ENCODE data around the gene GLI3.
"Not testable (repeated sequence)": the region's sequence is repeated elsewhere in the genome, so short reads cannot be mapped to it uniquely, and the experiment has no call there.

The GLI3 gene

DNA sequence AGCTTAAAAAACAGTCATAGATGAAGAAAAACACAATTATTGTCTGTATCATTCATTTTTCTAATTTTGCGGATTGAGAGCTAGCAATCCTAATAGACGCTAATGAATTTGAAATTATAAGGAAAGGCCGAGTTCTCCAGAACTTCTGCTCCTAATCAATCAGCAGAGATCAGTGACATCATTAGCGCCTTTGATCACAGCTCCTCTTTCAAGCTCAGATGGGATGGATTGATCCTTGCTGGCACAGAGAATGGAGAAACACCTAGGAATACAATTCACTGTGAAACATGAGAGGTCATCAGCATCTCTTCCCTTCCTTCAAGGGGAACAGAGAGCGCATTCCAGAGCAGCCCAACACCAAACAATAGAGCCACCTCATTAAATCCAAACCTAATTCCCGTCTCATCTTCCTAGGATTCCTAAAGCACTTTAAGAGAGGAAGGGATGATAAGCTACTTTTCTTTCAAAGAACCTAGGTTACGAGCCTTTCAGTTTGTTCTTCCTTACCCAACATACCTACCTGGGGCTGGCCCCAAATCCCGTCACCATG lies 24.4 kb downstream of the GLI3 start:
- no peak for DNase-seq (ENCODE audit: low read depth)

DNA sequence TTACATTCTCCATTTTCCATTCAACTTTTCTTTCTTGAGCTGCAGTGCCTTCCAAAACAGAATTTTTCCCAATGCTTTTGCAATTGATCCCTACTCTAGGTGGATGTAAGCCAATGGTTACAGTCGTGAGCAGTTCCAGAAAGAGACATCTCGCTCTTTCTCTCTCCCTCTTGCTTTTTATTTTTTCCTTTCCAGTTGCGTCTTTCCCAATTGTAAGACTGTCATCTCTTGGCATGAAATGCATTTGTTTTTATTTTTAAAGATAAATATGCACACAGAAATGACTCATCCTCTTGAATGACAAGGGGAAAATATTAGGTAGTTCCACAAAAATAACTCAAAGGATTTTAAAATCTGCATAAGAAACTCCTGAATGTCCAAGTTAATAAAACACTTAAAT lies 25.1 kb downstream of the GLI3 start:
- DNase-seq (ENCODE audit: low read depth): no peak

DNA sequence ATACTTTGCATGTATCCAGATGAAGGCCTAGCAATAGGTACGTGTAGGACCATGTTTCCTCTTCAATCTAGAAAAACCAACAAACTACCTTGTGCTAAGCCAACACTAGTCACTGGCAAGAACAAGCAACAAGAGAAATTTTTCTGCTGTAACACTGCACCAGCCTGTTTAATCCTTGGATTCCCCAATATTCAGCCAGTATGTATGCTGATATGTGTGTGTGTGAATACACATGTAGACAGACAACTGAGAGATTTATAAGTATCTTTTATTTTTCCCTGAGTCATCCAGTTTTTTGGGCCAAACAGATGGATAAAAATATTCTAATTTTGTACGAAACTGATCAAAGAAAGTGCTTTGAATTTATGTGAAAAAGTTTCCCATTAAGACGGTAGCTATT lies 26.2 kb downstream of the GLI3 start:
- no peak for DNase-seq (ENCODE audit: low read depth)

DNA sequence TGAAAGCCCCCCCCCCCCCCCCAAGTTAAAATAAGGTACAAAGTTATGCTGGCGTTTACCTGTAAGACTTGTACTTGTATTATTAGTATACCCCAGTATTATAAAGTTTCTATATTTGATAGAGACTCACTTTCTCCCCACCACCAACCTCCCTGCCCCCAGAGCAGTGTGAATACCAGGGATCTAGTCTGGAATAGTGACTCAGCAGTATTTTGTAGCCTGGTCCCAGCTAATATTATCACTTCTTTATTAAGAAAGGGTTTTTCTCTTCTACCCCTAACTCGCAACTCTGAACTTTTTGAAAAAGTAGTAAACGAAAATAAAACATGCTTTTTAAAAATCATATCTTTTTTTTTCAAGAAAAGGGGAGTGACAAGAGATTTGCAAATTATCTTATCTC lies 26.7 kb downstream of the GLI3 start:
- no peak for DNase-seq (ENCODE audit: low read depth)

DNA sequence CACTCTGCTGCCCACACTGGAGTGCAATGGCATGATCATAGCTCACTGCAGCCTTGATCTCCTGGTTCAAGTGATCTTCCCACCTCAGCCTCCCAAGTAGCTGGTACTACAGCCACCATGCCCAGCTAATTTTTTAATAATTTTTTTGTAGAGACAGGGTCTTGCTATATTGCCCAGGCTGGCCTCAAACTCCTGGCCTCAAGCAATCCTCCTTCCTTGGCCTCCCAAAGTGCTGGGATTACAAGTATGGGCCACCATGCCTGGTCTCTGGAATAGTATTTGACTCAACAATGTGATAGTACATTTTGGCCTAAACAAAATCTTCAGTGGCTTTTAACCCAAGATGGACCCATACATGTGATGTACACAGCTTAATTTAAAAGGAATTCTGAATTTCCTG lies 27.9 kb downstream of the GLI3 start:
- not testable (repeated sequence) for DNase-seq (ENCODE audit: low read depth)

DNA sequence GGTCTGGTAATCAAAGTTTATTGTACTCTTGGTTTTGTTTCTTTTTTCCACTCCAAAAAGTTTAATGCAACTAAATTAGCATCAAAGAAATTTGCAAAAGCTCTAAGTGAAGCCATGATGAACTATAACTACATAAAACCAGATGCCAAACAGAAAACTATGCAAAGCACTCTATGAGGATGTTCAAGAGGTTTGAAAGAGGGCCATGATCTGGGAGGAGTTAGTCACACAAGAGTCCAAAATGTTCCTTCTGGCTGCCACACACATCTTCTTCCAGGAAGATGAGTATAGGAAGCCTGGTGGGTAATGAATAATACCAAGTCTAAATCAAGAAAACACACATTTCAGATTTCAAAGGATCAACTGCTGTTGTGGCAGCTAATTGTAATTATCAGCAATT lies 28.4 kb downstream of the GLI3 start:
- DNase-seq (ENCODE audit: low read depth): no peak

DNA sequence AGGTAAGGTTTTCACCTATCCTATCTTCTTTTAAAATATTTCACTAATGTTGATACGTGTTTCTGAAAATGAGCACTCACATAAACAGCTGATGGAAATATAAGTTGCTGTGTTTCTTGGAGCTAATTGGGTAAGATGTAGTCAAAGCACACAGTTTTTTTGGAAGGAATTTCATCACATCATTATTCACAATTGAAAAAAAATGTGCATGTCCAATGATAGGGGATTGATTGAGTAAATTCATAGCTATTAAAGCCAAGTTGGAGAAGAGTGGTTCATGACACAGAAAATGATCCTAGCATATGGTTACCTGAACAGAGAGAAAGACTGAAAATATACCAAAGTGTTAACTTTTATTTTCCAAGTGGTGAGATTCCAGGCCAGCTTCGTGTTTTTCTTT lies 29.6 kb downstream of the GLI3 start:
- DNase-seq (ENCODE audit: low read depth): no peak

DNA sequence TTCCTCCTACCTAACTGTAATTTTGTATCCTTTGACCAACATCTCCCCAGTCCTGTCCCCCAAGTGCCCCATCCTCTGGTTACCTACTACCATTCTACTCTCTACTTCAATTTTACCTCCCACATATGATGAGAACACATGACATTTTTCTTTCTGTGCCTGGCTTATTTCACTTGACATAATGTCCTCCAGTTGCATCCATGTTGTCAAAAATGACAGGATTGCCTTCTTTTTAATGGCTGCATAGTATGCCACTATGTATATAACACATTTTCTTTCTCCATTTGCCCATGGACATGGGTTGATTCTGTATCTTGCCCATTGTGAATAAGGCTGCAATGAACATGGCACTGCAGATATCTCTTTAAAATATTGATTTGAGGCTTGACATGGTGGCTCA lies 33.7 kb downstream of the GLI3 start:
- DNase-seq (ENCODE audit: low read depth): no peak

DNA sequence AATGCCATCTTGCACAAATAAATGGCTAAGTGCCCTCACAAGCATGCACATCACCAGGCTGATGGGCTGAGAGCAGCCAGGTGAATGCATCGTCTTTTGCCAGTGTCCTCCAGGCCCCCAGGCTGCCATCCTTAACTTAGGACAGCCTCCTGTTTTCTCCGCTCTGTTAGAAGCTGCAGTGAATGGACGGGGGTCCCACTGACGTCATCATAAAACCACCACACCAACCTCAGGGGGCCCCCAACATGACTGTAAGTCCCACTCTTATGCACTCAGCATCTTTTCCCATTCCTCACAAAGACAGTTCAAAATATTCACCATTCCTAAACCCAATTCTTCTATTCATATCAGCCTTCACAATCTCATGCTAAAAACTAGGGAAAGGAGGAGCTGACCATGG lies 34.4 kb downstream of the GLI3 start:
- DNase-seq (ENCODE audit: low read depth): no peak

DNA sequence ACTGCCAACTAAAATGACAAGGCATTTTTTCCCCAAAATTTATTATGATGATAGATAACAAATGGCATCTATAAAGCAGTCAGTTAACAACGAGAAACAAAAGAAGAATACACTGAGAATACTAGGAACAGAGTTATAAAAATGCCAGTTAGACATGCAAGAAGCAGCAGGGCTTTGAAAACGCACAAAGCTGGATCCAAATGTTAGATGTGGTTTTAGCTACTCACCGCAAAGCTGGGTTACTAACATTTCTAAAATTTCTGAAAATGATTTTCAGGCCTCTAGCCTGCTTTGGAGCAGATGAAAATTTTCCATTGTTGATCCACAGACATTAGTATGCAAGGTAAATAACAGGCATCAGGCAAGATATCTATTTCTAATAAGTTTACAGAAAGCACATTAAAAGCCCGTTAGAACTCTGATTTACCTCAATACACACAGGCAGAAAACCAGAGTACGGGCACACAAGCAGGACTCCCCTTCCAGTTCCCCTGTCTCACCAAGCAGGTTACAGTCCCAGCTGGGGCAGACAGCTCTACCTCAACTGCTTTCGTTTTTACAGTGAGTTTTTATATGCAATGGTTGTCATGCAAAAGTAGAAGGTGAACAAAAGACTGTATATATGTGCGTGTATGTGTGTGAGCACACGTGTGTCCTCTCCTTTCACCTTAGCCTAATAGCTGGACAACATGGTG lies 37.9 kb downstream of the GLI3 start:
- DNase-seq (ENCODE audit: low read depth): no peak

DNA sequence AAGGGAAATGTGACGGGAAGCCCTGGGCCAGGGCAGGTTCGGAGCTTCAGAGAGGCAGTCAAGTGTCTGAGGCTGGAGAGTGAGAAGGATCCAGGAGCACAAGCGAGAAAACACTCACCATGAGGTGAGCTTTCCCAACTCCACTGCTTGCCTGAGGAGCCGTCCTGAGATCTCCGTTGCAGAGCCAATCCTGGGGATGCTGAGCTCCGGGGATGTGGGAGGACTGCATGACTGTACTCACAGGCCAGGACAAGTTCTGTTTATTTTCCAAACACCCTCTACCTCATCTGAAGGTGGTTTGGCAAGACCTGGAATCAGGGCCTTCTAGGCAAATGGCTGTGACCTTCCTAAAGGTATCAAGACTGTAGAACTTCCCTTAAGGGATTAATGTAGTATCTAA lies 38.7 kb downstream of the GLI3 start:
- DNase-seq (ENCODE audit: low read depth): no peak

DNA sequence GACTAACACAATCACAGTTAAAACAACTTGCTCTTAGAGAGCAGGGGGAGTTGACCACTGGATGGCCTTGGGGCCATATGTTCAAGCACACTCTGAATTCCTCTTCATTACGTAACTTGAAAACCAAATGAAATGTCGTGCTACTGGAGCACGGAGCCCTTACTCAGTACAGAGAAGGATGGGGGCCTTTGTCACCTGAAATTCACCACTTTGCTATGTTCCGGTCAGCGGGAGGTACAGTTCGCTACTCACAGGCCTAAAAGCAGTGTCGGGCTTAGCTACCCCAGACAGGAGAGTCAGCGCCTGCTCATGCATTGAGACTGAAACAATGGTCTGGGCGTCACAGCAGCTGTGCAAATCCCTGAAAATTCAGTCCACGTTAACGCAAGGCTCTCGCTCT lies 39.6 kb downstream of the GLI3 start:
- no peak for DNase-seq (ENCODE audit: low read depth)

DNA sequence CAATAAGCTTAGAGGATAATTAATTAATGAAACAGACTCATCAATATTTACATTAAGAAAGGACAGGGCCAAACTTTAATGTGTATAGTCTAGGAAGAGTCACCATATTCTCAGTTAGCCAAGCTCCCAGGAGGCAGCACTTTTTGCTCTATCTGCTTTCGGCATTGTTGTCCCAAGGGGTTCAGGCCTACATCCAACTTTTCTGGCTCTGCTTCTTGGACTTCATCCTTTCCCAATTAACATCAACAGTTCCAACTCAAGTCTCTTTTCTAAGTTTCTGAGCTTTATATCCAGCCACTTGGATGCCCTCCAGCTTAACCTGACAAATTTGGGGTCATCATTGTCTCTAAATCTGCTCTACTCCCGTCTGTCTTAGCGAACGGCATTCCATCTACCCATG lies 42.8 kb downstream of the GLI3 start:
- DNase-seq (ENCODE audit: low read depth): no peak

DNA sequence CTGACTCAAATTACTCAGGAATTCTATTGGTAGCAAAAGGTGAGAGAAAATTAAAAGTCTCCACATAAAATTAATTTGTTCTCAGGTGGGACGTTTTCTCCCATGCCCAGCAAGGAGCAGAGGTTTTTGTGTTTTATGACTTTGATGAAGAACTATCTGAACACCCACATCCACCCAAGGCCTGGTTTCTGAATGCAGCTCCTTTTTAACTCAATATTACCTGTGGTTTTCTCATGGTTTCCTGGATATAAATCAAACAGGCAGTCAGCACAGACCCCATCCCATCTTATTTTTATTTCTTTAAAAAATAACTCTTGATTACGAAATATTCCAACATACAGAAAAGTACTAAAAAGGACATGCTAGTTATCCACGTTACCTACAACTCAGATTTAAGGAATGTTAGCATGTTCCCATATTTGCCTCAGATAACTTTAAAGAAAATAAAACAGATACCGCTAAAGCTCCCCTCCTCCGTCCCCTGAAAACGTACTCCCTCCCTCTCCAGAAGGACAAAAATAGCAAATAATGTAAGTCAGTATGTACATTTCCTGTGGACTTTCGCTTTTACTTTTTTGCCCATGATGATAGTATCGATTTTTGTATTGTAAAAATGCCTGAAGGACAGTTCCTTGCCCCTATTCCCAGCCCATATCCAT lies 43.4 kb downstream of the GLI3 start:
- DNase-seq (ENCODE audit: low read depth): no peak

DNA sequence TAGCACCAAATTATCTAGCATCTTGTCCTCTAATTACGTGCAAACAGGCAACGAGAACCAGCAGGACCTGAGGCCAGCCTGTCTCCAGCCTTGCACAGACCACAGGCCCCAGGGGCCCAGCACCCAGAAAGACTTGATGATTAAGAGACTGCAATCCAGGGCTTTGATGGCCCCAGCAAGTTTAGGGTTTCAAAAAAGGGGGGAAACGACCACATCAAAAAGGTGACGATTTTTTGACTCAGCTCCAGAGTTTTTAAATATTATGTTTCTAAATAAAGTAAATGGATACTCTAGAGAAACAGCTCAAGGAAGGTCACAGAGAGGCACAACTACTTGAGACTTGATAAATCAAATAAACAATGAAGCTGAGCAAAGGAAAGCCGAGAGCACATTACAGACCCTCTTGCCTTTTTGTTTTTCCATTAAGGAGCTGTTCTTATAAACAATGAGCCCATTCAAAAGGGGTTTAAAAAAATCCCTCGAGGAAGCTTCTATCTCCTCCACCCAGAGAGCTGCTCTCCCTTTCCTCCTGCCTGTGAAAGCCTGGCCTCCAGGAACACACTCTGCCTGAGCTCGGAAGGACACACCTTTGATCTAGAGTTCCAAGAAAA lies 44.1 kb downstream of the GLI3 start:
- no peak for DNase-seq (ENCODE audit: low read depth)

DNA sequence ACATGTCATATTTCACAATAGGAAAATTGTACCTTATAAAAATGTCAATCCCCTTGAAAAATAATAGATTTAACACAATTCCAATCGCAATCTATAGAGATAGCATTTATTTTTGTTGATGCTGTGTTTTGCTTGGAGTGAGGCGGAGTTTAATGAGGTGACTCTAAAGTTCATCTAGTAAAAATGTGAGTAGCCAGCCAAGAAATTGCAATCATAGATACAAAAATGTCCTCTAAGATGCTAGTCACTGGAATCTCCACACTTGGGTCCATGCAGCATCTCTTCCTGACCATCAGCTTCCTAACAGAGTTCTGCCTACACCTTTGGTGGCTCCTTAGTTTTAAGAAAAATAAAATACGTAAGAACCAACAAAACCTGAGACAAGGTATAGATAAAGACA lies 44.9 kb downstream of the GLI3 start:
- DNase-seq (ENCODE audit: low read depth): no peak

DNA sequence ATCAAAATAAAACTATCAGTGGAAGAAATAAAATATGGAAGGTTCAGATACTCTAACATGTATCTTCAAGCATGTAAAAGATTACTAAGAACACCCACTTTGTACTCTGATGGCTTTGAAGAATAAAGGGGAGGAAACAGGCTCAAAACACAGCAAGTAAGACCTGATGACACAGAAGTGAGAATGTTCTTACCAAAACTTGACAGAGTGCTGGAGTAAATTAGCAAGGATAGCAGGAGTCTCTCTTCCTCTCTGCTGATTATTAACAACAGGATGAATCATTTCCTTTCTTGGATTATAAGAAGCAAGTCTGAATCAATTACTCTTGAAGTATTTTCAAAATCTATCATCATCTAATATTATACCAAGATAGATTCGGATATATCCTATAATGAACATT lies 47.5 kb downstream of the GLI3 start:
- no peak for DNase-seq (ENCODE audit: low read depth)

DNA sequence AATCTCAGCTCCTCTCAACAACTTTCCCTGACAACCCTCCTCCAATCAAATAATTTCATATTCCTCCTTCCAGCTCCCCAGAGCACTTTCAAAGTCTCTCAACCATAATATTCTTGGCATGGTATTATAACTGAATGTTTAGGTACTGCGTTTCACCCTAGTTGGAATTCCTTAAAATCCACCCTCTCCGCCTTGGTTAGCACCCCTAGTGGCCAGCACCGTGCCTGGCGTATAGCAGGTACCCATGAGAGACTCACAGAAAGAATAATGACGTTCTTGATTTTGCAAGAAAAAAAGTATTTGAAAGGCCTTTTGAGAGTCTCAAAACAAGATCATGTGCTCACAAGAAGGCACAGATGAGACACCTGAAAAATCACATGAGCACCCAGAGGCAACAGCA lies 50.9 kb downstream of the GLI3 start:
- no peak for DNase-seq (ENCODE audit: low read depth)

DNA sequence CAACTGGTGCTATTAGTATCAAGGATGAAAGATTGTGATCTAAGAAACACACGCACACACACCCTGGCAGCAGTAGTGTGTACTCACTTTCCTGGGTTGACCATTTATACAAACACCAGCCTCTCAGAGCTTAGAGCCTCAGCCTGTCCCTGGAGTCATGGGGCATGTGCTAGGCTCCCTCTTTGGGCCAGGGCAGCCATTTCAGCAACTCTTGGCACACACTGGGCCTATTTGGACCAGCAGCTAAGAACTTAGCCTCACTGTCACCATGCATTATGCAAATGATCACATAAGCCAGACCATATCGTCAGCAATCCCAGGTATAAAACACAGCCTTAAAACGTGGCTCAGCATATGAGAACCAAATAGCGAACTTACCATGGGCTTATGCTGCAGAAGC lies 51.3 kb downstream of the GLI3 start:
- DNase-seq (ENCODE audit: low read depth): no peak

DNA sequence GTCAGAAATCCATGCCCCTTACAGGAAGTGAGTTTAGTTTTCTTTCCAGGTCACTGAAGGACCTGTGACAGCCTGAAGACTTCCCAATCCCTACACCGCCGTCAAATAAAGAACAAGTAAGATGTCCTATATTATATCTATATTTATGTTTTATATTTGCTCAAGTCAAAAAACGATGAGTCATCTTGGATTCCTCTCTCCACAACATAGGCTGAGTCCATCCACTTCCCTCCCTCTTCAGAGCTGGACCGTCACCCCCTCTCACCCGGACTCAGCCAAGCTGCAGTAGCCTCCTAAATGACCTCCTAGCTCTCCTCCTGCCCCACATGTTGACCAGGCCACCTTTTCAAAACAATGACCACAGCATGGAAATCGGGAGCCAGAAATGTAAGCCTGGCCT lies 53.5 kb downstream of the GLI3 start:
- no peak for DNase-seq (ENCODE audit: low read depth)

DNA sequence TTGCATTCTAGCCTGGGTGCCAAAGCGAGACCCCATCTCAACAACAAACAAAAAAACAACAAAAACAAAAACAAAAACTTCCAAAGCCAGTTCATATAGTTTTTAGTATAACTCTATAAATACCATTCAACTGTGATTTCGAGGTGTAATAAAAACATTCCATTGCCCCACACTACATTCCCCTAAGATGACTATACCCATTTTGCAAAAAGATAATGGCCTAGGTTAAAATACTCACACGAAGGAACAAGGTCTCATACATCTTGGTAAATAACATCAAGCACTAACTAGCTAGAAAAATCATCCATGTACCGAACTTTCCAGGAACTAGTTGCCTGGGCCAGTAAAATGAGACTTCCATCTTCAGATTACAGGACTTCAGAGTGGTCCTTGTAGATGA lies 55.4 kb downstream of the GLI3 start:
- no peak for DNase-seq (ENCODE audit: low read depth)

DNA sequence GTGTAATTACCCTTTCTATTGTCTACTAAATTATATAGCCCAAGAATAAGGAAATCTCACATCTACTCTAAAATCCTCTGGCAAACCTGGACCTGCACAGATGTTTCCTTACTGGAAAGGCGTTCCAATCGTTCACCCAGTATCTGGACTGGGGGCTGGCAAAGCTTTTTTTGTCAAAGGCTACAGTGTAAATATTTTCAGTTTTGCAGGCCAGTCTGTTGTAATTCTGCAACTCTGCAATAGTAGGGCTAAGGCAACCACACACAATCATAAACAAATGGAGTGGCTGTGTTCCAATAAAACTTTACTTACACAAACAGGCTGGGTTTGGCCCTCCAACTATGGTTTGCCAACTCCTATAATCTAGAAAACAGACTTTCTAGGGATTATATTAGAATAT lies 56.2 kb downstream of the GLI3 start:
- DNase-seq (ENCODE audit: low read depth): no peak

DNA sequence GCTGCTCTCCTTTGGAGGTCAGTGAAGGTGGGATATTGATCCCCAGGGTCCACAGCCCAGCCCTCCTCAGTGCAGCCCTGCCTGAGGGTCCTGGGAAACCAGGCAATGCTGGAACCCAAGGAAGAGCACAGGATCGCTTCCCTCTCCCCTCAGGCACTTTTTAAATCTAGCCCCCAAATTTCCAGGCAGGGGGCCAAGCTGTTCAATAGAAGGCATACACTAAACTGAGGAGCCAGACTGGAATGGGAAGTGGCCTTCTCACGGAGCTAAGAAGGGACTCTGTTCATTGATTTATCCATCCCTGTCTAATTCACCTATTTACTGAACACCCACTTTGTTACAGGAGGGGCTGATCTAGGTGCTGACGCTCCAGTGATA lies 60.3 kb downstream of the GLI3 start:
- no peak for DNase-seq (ENCODE audit: low read depth)
